Transverse colon (tissue), 4 donors: Measurements from ENCODE around the gene APIP. TPM values are rescaled to one million over a fixed set of nuclear protein-coding genes. Genes with fewer than 3 reads are reported as not detected.

Experiments used
- DNase-seq: peaks from one replicate; pipeline ENCODE4 v3.0.0-alpha.2; 2019
- H3K27ac ChIP-seq, 4 donors: fragments of 200-600 bp; sonication (generic); 2 replicates each; pipeline ENCODE4 v1.5.1; 2016 to 2018; ENCODE audit warnings: inconsistent platforms in 4 of 4
- H3K27me3 ChIP-seq: fragments of 200-600 bp; sonication (generic); 2 replicates; pipeline ENCODE4 v1.5.1; 2017; ENCODE audit warnings: inconsistent platforms
- H3K36me3 ChIP-seq, 4 donors: fragments of 200-600 bp; sonication (generic); 2 replicates each; pipeline ENCODE4 v1.5.1; 2017 to 2019; ENCODE audit warnings: inconsistent platforms in 4 of 4
- H3K4me1 ChIP-seq, 4 donors: fragments of 200-600 bp; sonication (generic); 2 replicates each; pipeline ENCODE4 v1.5.1; 2017 to 2020; ENCODE audit warnings: inconsistent platforms in 4 of 4
- H3K4me3 ChIP-seq, 4 donors: fragments of 200-600 bp; sonication (generic); 1 replicate in 1 of 4; 2 replicates in 3 of 4; pipeline versions ENCODE4 v1.5.1 to v1.6.1; 2017 to 2019; ENCODE audit warnings: inconsistent platforms in 4 of 4
- H3K9me3 ChIP-seq, 2 donors: fragments of 200-600 bp; sonication (generic); 2 replicates each; pipeline ENCODE4 v1.5.1; 2017 to 2019; ENCODE audit warnings: inconsistent platforms in 2 of 2
- CTCF ChIP-seq, 5 experiments: fragments of 200-600 bp in 3 of 5; fragments of 450-650 bp in 2 of 5; sonication (generic) in 3 of 5; IDR thresholded peaks; 1 replicate in 2 of 5; 2 replicates in 3 of 5; pipeline ENCODE4 v1.5.1; 2016 to 2017; ENCODE audit warnings: antibody characterized with exemption in 5 of 5, inconsistent platforms in 3 of 5, mild to moderate bottlenecking in 2 of 5, moderate library complexity in 1 of 5
- EP300 ChIP-seq: sonication (generic); formaldehyde crosslinking; IDR thresholded peaks from one replicate; pipeline ENCODE4 v1.6.1; 2017; ENCODE audit warnings: antibody characterized with exemption, low read depth
- POLR2A ChIP-seq: fragments of 450-650 bp; IDR thresholded peaks from one replicate; pipeline ENCODE4 v1.6.1; 2016; ENCODE audit warnings: antibody characterized with exemption, mild to moderate bottlenecking, moderate library complexity
- POLR2AphosphoS5 ChIP-seq, 3 donors: sonication (generic); formaldehyde crosslinking; IDR thresholded peaks; one replicate each; pipeline ENCODE4 v1.6.1; 2016; ENCODE audit warnings: antibody characterized with exemption in 3 of 3
- WGBS, 2 donors: methylation state at CpG; one replicate each; pipeline ENCODE4 v1.1.5; 2018; ENCODE audit warnings: low coverage in 1 of 2; 5-methylcytosine and 5-hydroxymethylcytosine counted together
- in situ Hi-C, 4 donors: fragments of 200-750 bp; cut with MboI; loops; one replicate each; pipeline versions ENCODE4 v1.15.0 to v1.15.1; 2017; ENCODE audit warnings: low sequenced_read_pairs in 3 of 4, low pct_ligation_motif_present in 1 of 4, low pct_unique_long_range_greater_than_20kb in 1 of 4
- intact Hi-C: fragments of 100-400 bp; cut with DNase I; formaldehyde crosslinking; loops from one replicate; pipeline ENCODE4 v1.15.1; 2023; ENCODE audit warnings: low total_unique reads
- total RNA-seq, 4 donors: library from RNA; depleted of rRNA; stranded (reverse); fragments of >200 nt; gene quantifications; one replicate each; pipeline ENCODE4 v1.1.0, GENCODE V29; 2016

APIP gene
- total RNA-seq, 4 donors from 2014 or later = 9.2 to 44.3 (median 14.6) TPM

- WGBS, 2 donors = 17 to 47% methylated on average over 1 to 2 of the region's 2 CpGs
- Histone ChIP-seq H3K27ac (no peak overlapping the region), H3K4me3 (no peak overlapping the region), H3K36me3 (no peaks in the 10 kb centered on the region), H3K9me3 (no peaks in the 10 kb centered on the region), H3K4me1 (peaks cover 0 to 4% (median 0%) of the 10 kb centered on the region in 4 donors), H3K27me3 (no peaks in the 10 kb centered on the region)
- intact Hi-C loops (no loop called here), in situ Hi-C loops (no loop called here)
- TF ChIP-seq EP300 (no peak), CTCF (IDR thresholded peaks at IDR 0.05) (no peak), POLR2A (no peak), POLR2AphosphoS5 (IDR thresholded peaks at IDR 0.05) (no peak)
- DNase-seq = no peak
These were observed 53.1 kb downstream of the APIP start for GRCh38 chr11:34863048-34863447.

GRCh38 chr11:34860518-34860917, 55.7 kb downstream of the APIP start:
- DNase-seq = no peak
- WGBS, 2 donors = 82 to 90% methylated on average over 2 to 4 of the region's 4 CpGs

GRCh38 chr11:34860034-34860433, 56.1 kb downstream of the APIP start:
- WGBS, 2 donors = 72 to 90% methylated on average over 2 to 4 of the region's 4 CpGs

More at GRCh38 chr11:34860518-34860917, 55.7 kb downstream of the APIP start:
- TF ChIP-seq POLR2AphosphoS5 (IDR thresholded peaks at IDR 0.05) (no peak), EP300 (no peak), CTCF (IDR thresholded peaks at IDR 0.05) (no peak), POLR2A (no peak)
- in situ Hi-C loops (no loop called here), intact Hi-C loops (no loop called here)
- no peak overlapping the region for H3K4me3 ChIP-seq
- peaks cover 0 to 8% (median 3%) of the 10 kb centered on the region in 4 donors for H3K4me1 ChIP-seq
- H3K27me3 ChIP-seq = no peaks in the 10 kb centered on the region
- no peaks in the 10 kb centered on the region for H3K36me3 ChIP-seq
- H3K9me3 ChIP-seq = no peaks in the 10 kb centered on the region
- no peak overlapping the region for H3K27ac ChIP-seq

GRCh38 chr11:34859496-34859895, 56.7 kb downstream of the APIP start:
- no peak overlapping the region for H3K4me3 ChIP-seq
- intact Hi-C loops (no loop called here), in situ Hi-C loops (no loop called here)
- no peak for DNase-seq
- 79 to 83% methylated on average over 1 to 2 of the region's 2 CpGs for WGBS, 2 donors
- peaks cover 0 to 14% (median 3%) of the 10 kb centered on the region in 4 donors for H3K4me1 ChIP-seq
- no peak overlapping the region for H3K27ac ChIP-seq
- TF ChIP-seq POLR2A (no peak), EP300 (no peak), CTCF (IDR thresholded peaks at IDR 0.05) (no peak), POLR2AphosphoS5 (IDR thresholded peaks at IDR 0.05) (no peak)
- no peaks in the 10 kb centered on the region for H3K36me3 ChIP-seq
- H3K9me3 ChIP-seq = no peaks in the 10 kb centered on the region
- no peaks in the 10 kb centered on the region for H3K27me3 ChIP-seq

More at GRCh38 chr11:34860034-34860433, 56.1 kb downstream of the APIP start:
- H3K27ac ChIP-seq = no peak overlapping the region
- H3K4me1 ChIP-seq = peaks cover 0 to 9% (median 2%) of the 10 kb centered on the region in 4 donors
- in situ Hi-C loops (no loop called here), intact Hi-C loops (no loop called here)
- DNase-seq = no peak
- H3K4me3 ChIP-seq = no peak overlapping the region
- TF ChIP-seq POLR2A = no peak
- no peak for TF ChIP-seq POLR2AphosphoS5 (IDR thresholded peaks at IDR 0.05)
- TF ChIP-seq EP300 = no peak
- TF ChIP-seq CTCF (IDR thresholded peaks at IDR 0.05) = no peak
- no peaks in the 10 kb centered on the region for H3K27me3 ChIP-seq
- H3K9me3 ChIP-seq = no peaks in the 10 kb centered on the region
- H3K36me3 ChIP-seq = no peaks in the 10 kb centered on the region
